Uterus (tissue), 2 donors: ENCODE results near the gene CPEB1.
"Not testable (repeated sequence)": the region's sequence is repeated elsewhere in the genome, so short reads cannot be mapped to it uniquely, and the experiment has no call there.

Experiments used
- CTCF ChIP-seq, 4 experiments: fragments of 200-600 bp in 2 of 4; fragments of 450-650 bp in 2 of 4; sonication (generic) in 2 of 4; IDR thresholded peaks; one replicate each; pipeline ENCODE4 v1.5.1; 2016 to 2019; ENCODE audit warnings: antibody characterized with exemption in 4 of 4, mild to moderate bottlenecking in 2 of 4, moderate library complexity in 1 of 4
- POLR2A ChIP-seq, 2 donors: fragments of 450-650 bp; IDR thresholded peaks; one replicate each; pipeline ENCODE4 v1.6.1; 2016; ENCODE audit warnings: antibody characterized with exemption in 2 of 2, mild to moderate bottlenecking in 1 of 2, moderate library complexity in 1 of 2

DNA sequence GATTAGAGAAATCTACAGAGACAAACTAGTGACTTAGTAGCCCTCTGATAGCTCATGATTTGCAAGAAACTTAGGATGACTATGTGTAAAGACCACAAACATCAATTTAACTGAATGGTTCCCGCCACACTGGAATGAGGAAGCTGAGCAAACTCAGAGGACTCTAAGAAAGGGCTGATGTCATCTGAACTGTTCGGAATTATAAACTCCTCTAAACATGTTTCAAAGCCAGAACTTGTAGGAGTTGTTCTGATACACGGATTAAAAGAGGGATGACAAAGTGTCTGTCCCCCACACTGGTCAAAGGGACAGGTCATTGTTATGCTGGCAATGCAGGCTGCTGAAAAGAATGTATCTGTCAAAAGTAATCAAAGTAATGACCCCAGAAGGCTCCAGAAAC is 141.3 kb downstream of the CPEB1 start:
- not testable (repeated sequence) for TF ChIP-seq CTCF, POLR2A (IDR thresholded peaks at IDR 0.05)
